Lower lobe of right lung (tissue), 2 donors: Measurements from ENCODE around the gene GLB1L2. TPM values are rescaled to one million over a fixed set of nuclear protein-coding genes. Genes with fewer than 3 reads are reported as not detected.

Source experiments
- ATAC-seq, 2 donors: fragments of 200-7000 bp; cut with Tn5 transposase; one replicate each; pipeline ENCODE4 v1.9.1; 2020 to 2022; ENCODE audit warnings: mild to moderate bottlenecking in 2 of 2, moderate library complexity in 2 of 2
- DNase-seq: peaks from one replicate; pipeline ENCODE4 v3.0.0-alpha.2; 2020
- H3K27ac ChIP-seq: fragments of 200-600 bp; one replicate; pipeline ENCODE4 v1.8.0; 2022
- H3K27me3 ChIP-seq: fragments of 200-600 bp; one replicate; pipeline ENCODE4 v1.8.0; 2022; ENCODE audit warnings: low read depth
- H3K36me3 ChIP-seq: fragments of 200-600 bp; one replicate; pipeline ENCODE4 v1.8.0; 2022; ENCODE audit warnings: mild to moderate bottlenecking
- H3K4me1 ChIP-seq: fragments of 200-600 bp; one replicate; pipeline ENCODE4 v1.8.0; 2022
- H3K4me3 ChIP-seq: fragments of 200-600 bp; one replicate; pipeline ENCODE4 v1.8.0; 2022; ENCODE audit warnings: mild to moderate bottlenecking
- H3K9me3 ChIP-seq: fragments of 200-600 bp; one replicate; pipeline ENCODE4 v1.8.0; 2022
- CTCF ChIP-seq: fragments of 200-600 bp; IDR thresholded peaks from one replicate; pipeline ENCODE4 v1.8.0; 2022; ENCODE audit warnings: antibody characterized with exemption, mild to moderate bottlenecking
- intact Hi-C: fragments of 100-400 bp; cut with DNase I; formaldehyde crosslinking; loops from one replicate; pipeline ENCODE4 v1.11.0; 2022
- total RNA-seq: library from RNA; stranded (reverse); fragmentation: NEBNext Ultra II Directional; extraction: Animal tissue kit (Norgen Biotek cat#: 25700); gene quantifications from one replicate; pipeline ENCODE4 v1.2.1, GENCODE V29; 2021
- donor health status: DM: no; HTN: yes; CAD: no; lungs with severe emphysema.

GLB1L2 gene
- total RNA-seq, 1 donor from 2014 or later, result 5.1 TPM

GRCh38 chr11:134385171-134385570 lies 53.4 kb downstream of the GLB1L2 start:
- H3K27me3 ChIP-seq, result peaks cover 15% of the 10 kb centered on the region
- TF ChIP-seq CTCF, result no peak
- H3K9me3 ChIP-seq, result no peaks in the 10 kb centered on the region
- no peaks in the 10 kb centered on the region for H3K4me1 ChIP-seq
- no peaks in the 10 kb centered on the region for H3K36me3 ChIP-seq
- intact Hi-C loops, result no loop called here
- no peak for ATAC-seq
- H3K4me3 ChIP-seq, result no peak overlapping the region
- H3K27ac ChIP-seq, result no peak overlapping the region
- no peak for DNase-seq

- DNase-seq, result no peak
- H3K4me3 ChIP-seq, result no peak overlapping the region
- no peak for TF ChIP-seq CTCF
- peaks cover 15% of the 10 kb centered on the region for H3K27me3 ChIP-seq
- intact Hi-C loops, result no loop called here
- no peaks in the 10 kb centered on the region for H3K4me1 ChIP-seq
- no peaks in the 10 kb centered on the region for H3K36me3 ChIP-seq
- H3K9me3 ChIP-seq, result no peaks in the 10 kb centered on the region
- H3K27ac ChIP-seq, result no peak overlapping the region
- ATAC-seq, result no peak
Observed at GRCh38 chr11:134385774-134386565, 54.2 kb downstream of the GLB1L2 start.

- H3K9me3 ChIP-seq, result no peaks in the 10 kb centered on the region
- H3K36me3 ChIP-seq, result no peaks in the 10 kb centered on the region
- no peak for TF ChIP-seq CTCF
- H3K27me3 ChIP-seq, result peaks cover 19% of the 10 kb centered on the region
- no peak overlapping the region for H3K27ac ChIP-seq
- intact Hi-C loops, result no loop called here
- ATAC-seq, result no peak
- H3K4me1 ChIP-seq, result no peaks in the 10 kb centered on the region
- no peak for DNase-seq
- no peak overlapping the region for H3K4me3 ChIP-seq
Observed at GRCh38 chr11:134386945-134387344, 55.2 kb downstream of the GLB1L2 start.

- H3K4me1 ChIP-seq, result no peaks in the 10 kb centered on the region
- DNase-seq (no peak), ATAC-seq (no peak)
- intact Hi-C loops, result no loop called here
- H3K27me3 ChIP-seq, result peaks cover 19% of the 10 kb centered on the region
- H3K27ac ChIP-seq, result no peak overlapping the region
- H3K4me3 ChIP-seq, result no peak overlapping the region
- no peaks in the 10 kb centered on the region for H3K36me3 ChIP-seq
- TF ChIP-seq CTCF, result no peak
- H3K9me3 ChIP-seq, result no peaks in the 10 kb centered on the region
Observed at GRCh38 chr11:134387501-134387900, 55.7 kb downstream of the GLB1L2 start.

- intact Hi-C loops, result no loop called here
- no peak overlapping the region for H3K4me3 ChIP-seq
- ATAC-seq, result no peak
Observed at GRCh38 chr11:134388590-134388989, 56.8 kb downstream of the GLB1L2 start.

More at GRCh38 chr11:134388590-134388989, 56.8 kb downstream of the GLB1L2 start:
- Histone ChIP-seq H3K4me1 (no peaks in the 10 kb centered on the region), H3K27ac (no peak overlapping the region), H3K9me3 (no peaks in the 10 kb centered on the region), H3K36me3 (no peaks in the 10 kb centered on the region), H3K27me3 (peaks cover 17% of the 10 kb centered on the region)
- DNase-seq, result no peak
- TF ChIP-seq CTCF, result no peak
